NCI-H510A (cell line): ENCODE results near the gene PRIMA1.
"Not testable (repeated sequence)": the region's sequence is repeated elsewhere in the genome, so short reads cannot be mapped to it uniquely, and the experiment has no call there.

Source experiments
- DNase-seq: peaks from one replicate; lab custom pipeline; 2025; lab: John Stamatoyannopoulos, UW

Gene PRIMA1

GRCh38 chr14:93788293-93788542, at the start of gene PRIMA1:
Gene PRIMA1 (minus strand): TSS chr14:93788485. CDS start chr14:93787718, 767 bp downstream.
- no peak for DNase-seq

GRCh38 chr14:93834699-93835371, 46.5 kb upstream of the PRIMA1 start:
- DNase-seq: no peak

GRCh38 chr14:93832665-93833064, 44.4 kb upstream of the PRIMA1 start:
- no peak for DNase-seq

- no peak for DNase-seq
These were observed 43.8 kb upstream of the PRIMA1 start for GRCh38 chr14:93832081-93832480.

GRCh38 chr14:93830753-93831461, 42.6 kb upstream of the PRIMA1 start:
- DNase-seq: no peak

GRCh38 chr14:93829839-93830481, 41.7 kb upstream of the PRIMA1 start:
- DNase-seq: no peak

GRCh38 chr14:93825235-93825553, 36.9 kb upstream of the PRIMA1 start:
- no peak for DNase-seq

- DNase-seq: no peak
These were observed 36.4 kb upstream of the PRIMA1 start for GRCh38 chr14:93824518-93825234.

- no peak for DNase-seq
These were observed 35.8 kb upstream of the PRIMA1 start for GRCh38 chr14:93824076-93824475.

GRCh38 chr14:93821051-93821450, 32.8 kb upstream of the PRIMA1 start:
- DNase-seq: no peak

GRCh38 chr14:93818857-93819256, 30.6 kb upstream of the PRIMA1 start:
- DNase-seq: no peak

- no peak for DNase-seq
These were observed 23.4 kb upstream of the PRIMA1 start for GRCh38 chr14:93811676-93812075.

GRCh38 chr14:93811020-93811419, 22.7 kb upstream of the PRIMA1 start:
- DNase-seq: no peak

- not testable (repeated sequence) for DNase-seq
These were observed 21.5 kb upstream of the PRIMA1 start for GRCh38 chr14:93809491-93810420.

- DNase-seq: no peak
These were observed 16.4 kb upstream of the PRIMA1 start for GRCh38 chr14:93804654-93805053.

GRCh38 chr14:93803408-93804318, 15.4 kb upstream of the PRIMA1 start:
- no peak for DNase-seq

GRCh38 chr14:93799989-93800921, 12.0 kb upstream of the PRIMA1 start:
- DNase-seq: no peak

GRCh38 chr14:93799617-93799988, 11.3 kb upstream of the PRIMA1 start:
- DNase-seq: no peak

- no peak for DNase-seq
These were observed 9.3 kb upstream of the PRIMA1 start for GRCh38 chr14:93797536-93797935.

- no peak for DNase-seq
These were observed 8.8 kb upstream of the PRIMA1 start for GRCh38 chr14:93797071-93797470.
